CD1c-positive myeloid dendritic cell (primary cell): Measurements from ENCODE around the gene ITPR3.

Experiments
- DNase-seq: peaks from one replicate; pipeline ENCODE4 v3.0.0-alpha.2; 2016; ENCODE audit errors: extremely low spot score

ITPR3 gene

GRCh38 chr6:33700391-33701050 lies 79.4 kb downstream of the ITPR3 start:
- peak; percentile 71 for DNase-seq

- peak; percentile 26 for DNase-seq
Measured at GRCh38 chr6:33702345-33702977, 81.3 kb downstream of the ITPR3 start.

- no peak for DNase-seq
Measured at GRCh38 chr6:33704215-33705066, 83.3 kb downstream of the ITPR3 start.

GRCh38 chr6:33705268-33705885 lies 84.3 kb downstream of the ITPR3 start:
- DNase-seq = no peak

GRCh38 chr6:33705955-33706725 lies 85.0 kb downstream of the ITPR3 start:
- DNase-seq = no peak

- no peak for DNase-seq
Measured at GRCh38 chr6:33707771-33708170, 86.6 kb downstream of the ITPR3 start.

GRCh38 chr6:33708516-33709204 lies 87.5 kb downstream of the ITPR3 start:
- DNase-seq = no peak

- no peak for DNase-seq
Measured at GRCh38 chr6:33709605-33710295, 88.6 kb downstream of the ITPR3 start.

GRCh38 chr6:33710296-33711121 lies 89.4 kb downstream of the ITPR3 start:
- DNase-seq = no peak

GRCh38 chr6:33711140-33712129 lies 90.3 kb downstream of the ITPR3 start, which contains the start of gene UQCC2:
TSS of gene UQCC2 (minus strand) at chr6:33711700. CDS start at chr6:33711686, 14 bp downstream.
- peak; percentile 100 for DNase-seq

- no peak for DNase-seq
Measured at GRCh38 chr6:33712914-33713313, 91.8 kb downstream of the ITPR3 start.

GRCh38 chr6:33713786-33714185 lies 92.7 kb downstream of the ITPR3 start:
- DNase-seq = no peak

- DNase-seq = no peak
Measured at GRCh38 chr6:33714385-33715040, 93.4 kb downstream of the ITPR3 start.

GRCh38 chr6:33716379-33716778 lies 95.3 kb downstream of the ITPR3 start:
- no peak for DNase-seq

GRCh38 chr6:33716890-33717632 lies 95.9 kb downstream of the ITPR3 start:
- DNase-seq = no peak

- DNase-seq = no peak
Measured at GRCh38 chr6:33717934-33718455, 96.9 kb downstream of the ITPR3 start.

GRCh38 chr6:33718713-33719112 lies 97.6 kb downstream of the ITPR3 start:
- no peak for DNase-seq
